ENCODE data around the gene SPOCK1.

SPOCK1 gene

GRCh38 chr5:137348759-137349158, 150.4 kb downstream of the SPOCK1 start:
- H3K4me3 ChIP-seq (ENCODE audit: low read depth, low read length): no peak overlapping the region
- TF ChIP-seq, protein P1, sequence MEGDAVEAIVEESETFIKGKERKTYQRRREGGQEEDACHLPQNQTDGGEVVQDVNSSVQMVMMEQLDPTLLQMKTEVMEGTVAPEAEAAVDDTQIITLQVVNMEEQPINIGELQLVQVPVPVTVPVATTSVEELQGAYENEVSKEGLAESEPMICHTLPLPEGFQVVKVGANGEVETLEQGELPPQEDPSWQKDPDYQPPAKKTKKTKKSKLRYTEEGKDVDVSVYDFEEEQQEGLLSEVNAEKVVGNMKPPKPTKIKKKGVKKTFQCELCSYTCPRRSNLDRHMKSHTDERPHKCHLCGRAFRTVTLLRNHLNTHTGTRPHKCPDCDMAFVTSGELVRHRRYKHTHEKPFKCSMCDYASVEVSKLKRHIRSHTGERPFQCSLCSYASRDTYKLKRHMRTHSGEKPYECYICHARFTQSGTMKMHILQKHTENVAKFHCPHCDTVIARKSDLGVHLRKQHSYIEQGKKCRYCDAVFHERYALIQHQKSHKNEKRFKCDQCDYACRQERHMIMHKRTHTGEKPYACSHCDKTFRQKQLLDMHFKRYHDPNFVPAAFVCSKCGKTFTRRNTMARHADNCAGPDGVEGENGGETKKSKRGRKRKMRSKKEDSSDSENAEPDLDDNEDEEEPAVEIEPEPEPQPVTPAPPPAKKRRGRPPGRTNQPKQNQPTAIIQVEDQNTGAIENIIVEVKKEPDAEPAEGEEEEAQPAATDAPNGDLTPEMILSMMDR (IDR thresholded peaks at IDR 0.05; ENCODE audit: low read depth, low read length): no peak
- TF ChIP-seq, protein P2, sequence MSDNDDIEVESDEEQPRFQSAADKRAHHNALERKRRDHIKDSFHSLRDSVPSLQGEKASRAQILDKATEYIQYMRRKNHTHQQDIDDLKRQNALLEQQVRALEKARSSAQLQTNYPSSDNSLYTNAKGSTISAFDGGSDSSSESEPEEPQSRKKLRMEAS (IDR thresholded peaks at IDR 0.05; ENCODE audit: low read depth, low read length): no peak
- TF ChIP-seq MYC (IDR thresholded peaks at IDR 0.05; ENCODE audit: low read depth, low read length) (no peak), POLR2A (IDR thresholded peaks at IDR 0.05; ENCODE audit: extremely low read depth, insufficient read length) (no peak)
- no peak for DNase-seq (ENCODE audit: low read depth)

GRCh38 chr5:137347865-137348264, 151.3 kb downstream of the SPOCK1 start:
- no peak overlapping the region for H3K4me3 ChIP-seq (ENCODE audit: low read depth, low read length)
- TF ChIP-seq, protein P1 (IDR thresholded peaks at IDR 0.05; ENCODE audit: low read depth, low read length): no peak
- TF ChIP-seq, protein P2 (IDR thresholded peaks at IDR 0.05; ENCODE audit: low read depth, low read length): no peak
- TF ChIP-seq MYC (IDR thresholded peaks at IDR 0.05; ENCODE audit: low read depth, low read length) (no peak), POLR2A (IDR thresholded peaks at IDR 0.05; ENCODE audit: extremely low read depth, insufficient read length) (no peak)
- DNase-seq (ENCODE audit: low read depth): no peak

GRCh38 chr5:137346281-137346680, 152.8 kb downstream of the SPOCK1 start:
- H3K4me3 ChIP-seq (ENCODE audit: low read depth, low read length): no peak overlapping the region
- no peak for TF ChIP-seq POLR2A (IDR thresholded peaks at IDR 0.05; ENCODE audit: extremely low read depth, insufficient read length)
- no peak for DNase-seq (ENCODE audit: low read depth)

DNA sequence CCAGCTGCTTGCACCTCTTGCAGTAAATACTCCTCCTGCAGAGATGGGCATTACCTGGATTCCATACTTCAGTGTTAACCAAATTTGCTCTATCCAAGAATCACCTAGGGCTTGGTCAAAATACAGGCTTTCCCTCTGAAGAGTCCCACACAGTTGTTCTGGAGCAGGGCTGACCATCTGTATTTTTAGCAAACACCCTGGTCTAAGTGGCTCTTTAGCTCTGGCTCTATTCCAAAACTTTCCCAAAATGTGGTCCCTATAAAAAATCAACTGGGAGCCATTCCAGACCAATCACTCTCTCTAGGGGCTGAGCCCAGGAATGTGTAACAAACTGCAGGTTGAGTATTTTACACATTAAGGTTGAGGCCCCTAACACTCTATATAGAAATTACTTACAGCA, 153.7 kb downstream of the SPOCK1 start:
- no peak overlapping the region for H3K4me3 ChIP-seq (ENCODE audit: low read depth, low read length)
- TF ChIP-seq, protein P2 (IDR thresholded peaks at IDR 0.05; ENCODE audit: low read depth, low read length): no peak
- no peak for TF ChIP-seq POLR2A (IDR thresholded peaks at IDR 0.05; ENCODE audit: extremely low read depth, insufficient read length)
- TF ChIP-seq MYC (IDR thresholded peaks at IDR 0.05; ENCODE audit: low read depth, low read length): no peak
- TF ChIP-seq, protein P1 (IDR thresholded peaks at IDR 0.05; ENCODE audit: low read depth, low read length): no peak
- DNase-seq (ENCODE audit: low read depth): no peak

DNA sequence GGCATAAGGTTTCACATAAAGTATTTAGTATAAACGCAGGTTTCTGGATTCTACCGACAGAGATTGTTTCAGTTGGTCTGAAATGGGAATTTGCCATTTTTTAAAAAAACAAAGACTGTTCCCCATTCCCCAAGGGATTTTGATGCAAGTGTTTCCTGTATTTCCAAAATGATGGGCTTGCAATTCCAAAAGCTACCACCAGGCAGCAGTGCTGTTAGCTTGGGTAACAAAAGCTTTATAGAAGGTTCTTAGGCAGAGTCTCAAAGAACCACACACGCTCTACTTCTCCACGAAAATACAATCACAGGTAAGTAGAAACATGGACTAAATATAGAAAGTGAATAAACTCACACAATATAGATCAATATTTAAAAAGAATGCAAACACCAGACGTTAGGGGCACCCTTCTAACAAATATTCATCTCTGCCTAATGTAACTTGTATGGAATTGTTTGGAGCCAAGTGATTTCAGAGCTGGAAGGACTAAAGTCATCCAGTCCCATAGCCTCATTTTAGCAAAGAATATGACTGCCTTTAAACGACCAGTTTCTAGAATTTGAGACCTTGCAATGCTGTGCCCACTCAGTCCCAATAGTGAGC, 154.3 kb downstream of the SPOCK1 start:
- DNase-seq (ENCODE audit: low read depth): peak; percentile 72
- H3K4me3 ChIP-seq (ENCODE audit: low read depth, low read length): no peak overlapping the region
- TF ChIP-seq, protein P2 (IDR thresholded peaks at IDR 0.05; ENCODE audit: low read depth, low read length): no peak
- TF ChIP-seq, protein P1 (IDR thresholded peaks at IDR 0.05; ENCODE audit: low read depth, low read length): peak; percentile 81
- no peak for TF ChIP-seq MYC (IDR thresholded peaks at IDR 0.05; ENCODE audit: low read depth, low read length)

GRCh38 chr5:137344021-137344420, 155.1 kb downstream of the SPOCK1 start:
- TF ChIP-seq, protein P2 (IDR thresholded peaks at IDR 0.05; ENCODE audit: low read depth, low read length): no peak
- TF ChIP-seq POLR2A (IDR thresholded peaks at IDR 0.05; ENCODE audit: extremely low read depth, insufficient read length) (no peak), MYC (IDR thresholded peaks at IDR 0.05; ENCODE audit: low read depth, low read length) (no peak)
- TF ChIP-seq, protein P1 (IDR thresholded peaks at IDR 0.05; ENCODE audit: low read depth, low read length): no peak
- no peak overlapping the region for H3K4me3 ChIP-seq (ENCODE audit: low read depth, low read length)
- DNase-seq (ENCODE audit: low read depth): no peak
